SU-DHL-6 (cell line): Measurements from ENCODE around the gene EIF5B.
"Not testable (repeated sequence)": the region's sequence is repeated elsewhere in the genome, so short reads cannot be mapped to it uniquely, and the experiment has no call there.

ENCODE experiments used
- H2AFZ ChIP-seq: fragments of 200-600 bp; sonication (generic); 2 replicates; pipeline ENCODE4 v1.6.1; 2014; ENCODE audit warnings: low read depth, mild to moderate bottlenecking, moderate library complexity, mixed read lengths, antibody characterized with exemption, low read length; ENCODE audit not compliant: severe bottlenecking
- H3F3A ChIP-seq: fragments of 200-600 bp; shearing (Covaris generic); 2 replicates; pipeline ENCODE4 v1.6.0; 2016; ENCODE audit warnings: antibody characterized with exemption, mild to moderate bottlenecking; ENCODE audit not compliant: insufficient read depth
- H3K27ac ChIP-seq: fragments of 200-600 bp; sonication (generic); 2 replicates; pipeline ENCODE4 v1.5.1; 2016; ENCODE audit warnings: low read depth, mild to moderate bottlenecking, low read length, moderate library complexity, mixed read lengths
- H3K27me3 ChIP-seq: fragments of 200-600 bp; sonication (generic), shearing (Covaris generic); 2 replicates; pipeline ENCODE4 v1.6.0; 2014; ENCODE audit warnings: mild to moderate bottlenecking, low read length
- H3K36me3 ChIP-seq: fragments of 200-600 bp; sonication (generic); 2 replicates; pipeline ENCODE4 v1.6.1; 2014; ENCODE audit warnings: mild to moderate bottlenecking, low read length, mixed read lengths
- H3K4me2 ChIP-seq: fragments of 300-600, 200-600 bp; shearing (Covaris generic), sonication (generic); 2 replicates; pipeline ENCODE4 v1.6.0; 2014; ENCODE audit warnings: low read length, low read depth, mild to moderate bottlenecking; ENCODE audit not compliant: poor library complexity, severe bottlenecking
- H3K4me3 ChIP-seq: fragments of 200-600 bp; sonication (generic); 2 replicates; pipeline ENCODE4 v1.5.1; 2014; ENCODE audit warnings: antibody characterized with exemption, low read length, mild to moderate bottlenecking, mixed read lengths; ENCODE audit not compliant: insufficient read depth, poor library complexity, severe bottlenecking
- H3K79me2 ChIP-seq: fragments of 200-600 bp; sonication (generic); 2 replicates; pipeline ENCODE4 v1.6.1; 2014; ENCODE audit warnings: mild to moderate bottlenecking, low read length, moderate library complexity; ENCODE audit not compliant: insufficient read depth
- H3K9ac ChIP-seq: fragments of 200-600 bp; sonication (generic); 2 replicates; pipeline ENCODE4 v1.7.0; 2014; ENCODE audit warnings: mild to moderate bottlenecking, low read length
- H3K9me2 ChIP-seq: fragments of 200-600 bp; sonication (generic); replicated peaks from 2 replicates; pipeline ENCODE4 v1.6.1; 2014; ENCODE audit warnings: low read length; ENCODE audit not compliant: insufficient read depth
- H3K9me3 ChIP-seq: fragments of 200-600 bp; sonication (generic); 2 replicates; pipeline ENCODE4 v1.6.1; 2014; ENCODE audit warnings: low read length, mixed read lengths; ENCODE audit not compliant: insufficient read depth
- H4K20me1 ChIP-seq: fragments of 200-600 bp; sonication (generic); 2 replicates; pipeline ENCODE4 v1.6.1; 2014; ENCODE audit warnings: low read depth, mild to moderate bottlenecking, antibody characterized with exemption, low read length, moderate library complexity, mixed read lengths
- EZH2phosphoT487 ChIP-seq: fragments of 200-600 bp; sonication (generic), shearing (Covaris generic); conservative IDR thresholded peaks from 2 replicates; pipeline ENCODE4 v1.6.1; 2018; ENCODE audit warnings: mild to moderate bottlenecking, antibody characterized with exemption, low read length, moderate library complexity, mixed read lengths
- TF ChIP-seq, protein P1 (sequence below): fragments of 200-600 bp; sonication (generic); IDR thresholded peaks from one replicate; pipeline ENCODE4 v1.5.1; 2017; ENCODE audit warnings: antibody characterized with exemption, mild to moderate bottlenecking, low read length, moderate library complexity; ENCODE audit not compliant: insufficient read depth, poor library complexity, severe bottlenecking

Gene EIF5B

DNA sequence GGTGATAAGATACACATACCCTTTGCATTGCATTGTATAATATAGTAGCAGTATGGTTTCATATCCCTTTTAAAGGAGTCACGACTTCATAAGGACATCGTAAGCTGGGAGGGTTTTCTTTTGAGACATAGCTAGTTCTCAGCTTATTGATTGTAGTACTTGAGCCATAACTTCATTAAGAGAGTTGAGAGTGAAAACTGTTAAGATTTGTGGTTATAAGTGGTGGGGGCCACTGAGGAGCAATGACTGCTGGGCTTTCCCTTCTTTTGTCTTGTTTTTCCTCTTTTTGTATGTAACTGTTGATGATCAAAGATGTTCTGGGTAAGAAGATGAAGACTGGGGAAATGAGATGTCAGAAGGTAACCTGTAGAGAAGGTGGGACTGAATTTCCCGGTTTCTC lies 11.0 kb downstream of the EIF5B start:
- H3K36me3 ChIP-seq: no peaks in the 10 kb centered on the region
- H3K9me2 ChIP-seq: no peaks in the 10 kb centered on the region
- H3K79me2 ChIP-seq: peaks cover 98% of the 10 kb centered on the region
- no peaks in the 10 kb centered on the region; the same call in none of the 2 replicates for H3F3A ChIP-seq
- H3K9ac ChIP-seq: no peak overlapping the region
- no peaks in the 10 kb centered on the region for H3K27me3 ChIP-seq
- peaks cover 31% of the 10 kb centered on the region for H4K20me1 ChIP-seq
- no peak overlapping the region for H3K4me2 ChIP-seq
- H2AFZ ChIP-seq: no peak overlapping the region
- H3K27ac ChIP-seq: no peak overlapping the region
- TF ChIP-seq, protein P1, sequence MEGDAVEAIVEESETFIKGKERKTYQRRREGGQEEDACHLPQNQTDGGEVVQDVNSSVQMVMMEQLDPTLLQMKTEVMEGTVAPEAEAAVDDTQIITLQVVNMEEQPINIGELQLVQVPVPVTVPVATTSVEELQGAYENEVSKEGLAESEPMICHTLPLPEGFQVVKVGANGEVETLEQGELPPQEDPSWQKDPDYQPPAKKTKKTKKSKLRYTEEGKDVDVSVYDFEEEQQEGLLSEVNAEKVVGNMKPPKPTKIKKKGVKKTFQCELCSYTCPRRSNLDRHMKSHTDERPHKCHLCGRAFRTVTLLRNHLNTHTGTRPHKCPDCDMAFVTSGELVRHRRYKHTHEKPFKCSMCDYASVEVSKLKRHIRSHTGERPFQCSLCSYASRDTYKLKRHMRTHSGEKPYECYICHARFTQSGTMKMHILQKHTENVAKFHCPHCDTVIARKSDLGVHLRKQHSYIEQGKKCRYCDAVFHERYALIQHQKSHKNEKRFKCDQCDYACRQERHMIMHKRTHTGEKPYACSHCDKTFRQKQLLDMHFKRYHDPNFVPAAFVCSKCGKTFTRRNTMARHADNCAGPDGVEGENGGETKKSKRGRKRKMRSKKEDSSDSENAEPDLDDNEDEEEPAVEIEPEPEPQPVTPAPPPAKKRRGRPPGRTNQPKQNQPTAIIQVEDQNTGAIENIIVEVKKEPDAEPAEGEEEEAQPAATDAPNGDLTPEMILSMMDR: no peak
- TF ChIP-seq EZH2phosphoT487: no peak
- no peak overlapping the region for H3K4me3 ChIP-seq
- no peaks in the 10 kb centered on the region for H3K9me3 ChIP-seq

DNA sequence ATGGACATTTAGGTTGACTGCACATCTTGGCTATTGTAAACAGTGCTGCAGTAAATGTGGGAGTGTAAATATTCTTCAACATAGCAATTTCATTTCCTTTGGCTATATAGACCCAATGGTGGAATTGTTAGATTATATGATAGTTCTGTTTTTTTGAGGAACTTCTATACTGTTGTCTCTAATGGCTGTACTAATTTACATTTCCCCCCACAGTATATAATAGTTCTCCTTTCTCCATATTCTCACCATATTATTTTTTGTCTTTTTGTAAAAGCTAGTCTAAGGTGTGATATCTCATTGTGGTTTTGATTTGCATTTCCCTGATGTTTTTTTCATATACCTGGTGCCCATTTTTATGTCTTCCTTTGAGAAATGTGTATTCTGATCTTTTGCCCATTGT lies 13.0 kb downstream of the EIF5B start:
- Histone ChIP-seq H3K4me2 (no peak overlapping the region), H2AFZ (no peak overlapping the region), H3K9me2 (no peaks in the 10 kb centered on the region), H3K9ac (no peak overlapping the region), H3K9me3 (no peaks in the 10 kb centered on the region), H4K20me1 (peaks cover 39% of the 10 kb centered on the region), H3K27ac (no peak overlapping the region), H3K79me2 (peaks cover 98% of the 10 kb centered on the region), H3F3A (no peaks in the 10 kb centered on the region; the same call in none of the 2 replicates), H3K4me3 (no peak overlapping the region), H3K27me3 (no peaks in the 10 kb centered on the region), H3K36me3 (no peaks in the 10 kb centered on the region; the same call in 1 of the 2 replicates)
- no peak for TF ChIP-seq EZH2phosphoT487
- TF ChIP-seq, protein P1: no peak

DNA sequence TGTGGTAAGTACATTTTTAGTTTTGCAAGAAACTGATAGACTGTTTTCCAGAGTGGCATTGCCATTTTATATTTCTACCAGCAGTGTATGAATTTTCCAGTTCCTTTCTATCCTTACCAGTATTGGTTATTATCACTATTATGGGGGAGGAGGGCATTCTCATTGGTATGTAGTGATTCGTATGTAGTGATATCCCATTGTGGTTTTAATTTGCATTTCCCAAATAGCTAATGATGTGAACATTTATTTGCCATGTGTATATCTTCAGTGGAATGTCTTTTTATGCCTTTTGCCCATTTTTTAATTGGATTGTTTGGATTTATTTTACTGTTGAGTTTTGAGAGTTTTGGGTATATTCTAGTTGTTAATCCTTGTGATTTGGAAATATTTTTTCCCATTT lies 16.9 kb downstream of the EIF5B start:
- Histone ChIP-seq H2AFZ (no peak overlapping the region), H4K20me1 (peaks cover 45% of the 10 kb centered on the region), H3K9ac (no peak overlapping the region), H3K9me3 (no peaks in the 10 kb centered on the region), H3K27ac (no peak overlapping the region), H3K4me2 (no peak overlapping the region), H3K27me3 (no peaks in the 10 kb centered on the region), H3K4me3 (no peak overlapping the region), H3K36me3 (no peaks in the 10 kb centered on the region; the same call in 1 of the 2 replicates), H3K9me2 (no peaks in the 10 kb centered on the region), H3K79me2 (peaks cover 98% of the 10 kb centered on the region), H3F3A (no peaks in the 10 kb centered on the region)
- TF ChIP-seq, protein P1: no peak
- TF ChIP-seq EZH2phosphoT487: no peak

DNA sequence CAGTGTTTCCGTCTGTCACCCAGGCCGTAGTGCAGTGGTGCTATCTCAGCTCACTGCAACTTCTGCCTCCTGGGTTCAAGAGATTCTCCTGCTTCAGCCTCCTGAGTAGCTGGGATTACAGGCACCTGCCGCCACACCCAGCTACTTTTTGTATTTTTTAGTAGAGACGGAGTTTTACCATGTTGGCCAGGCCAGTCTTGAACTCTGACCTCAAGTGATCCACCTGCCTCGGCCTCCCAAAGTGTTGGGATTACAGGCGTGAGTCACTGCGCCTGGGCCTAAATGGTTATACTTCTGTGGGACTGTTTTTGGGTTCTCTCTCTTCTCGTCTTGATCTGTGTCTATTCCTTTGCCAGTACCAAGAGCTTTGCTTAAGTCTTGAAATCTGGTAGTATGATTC lies 17.6 kb downstream of the EIF5B start:
- Histone ChIP-seq H3K79me2 (peaks cover 98% of the 10 kb centered on the region), H4K20me1 (peaks cover 44% of the 10 kb centered on the region)
- H3F3A ChIP-seq, H3K4me2 ChIP-seq, H2AFZ ChIP-seq, H3K27ac ChIP-seq, H3K9me2 ChIP-seq, H3K4me3 ChIP-seq, H3K9me3 ChIP-seq, H3K36me3 ChIP-seq, H3K27me3 ChIP-seq, H3K9ac ChIP-seq: not testable (repeated sequence)
